ENCODE measurements around the gene GH2.
"Not testable (repeated sequence)": the region's sequence is repeated elsewhere in the genome, so short reads cannot be mapped to it uniquely, and the experiment has no call there.

GH2 gene

DNA sequence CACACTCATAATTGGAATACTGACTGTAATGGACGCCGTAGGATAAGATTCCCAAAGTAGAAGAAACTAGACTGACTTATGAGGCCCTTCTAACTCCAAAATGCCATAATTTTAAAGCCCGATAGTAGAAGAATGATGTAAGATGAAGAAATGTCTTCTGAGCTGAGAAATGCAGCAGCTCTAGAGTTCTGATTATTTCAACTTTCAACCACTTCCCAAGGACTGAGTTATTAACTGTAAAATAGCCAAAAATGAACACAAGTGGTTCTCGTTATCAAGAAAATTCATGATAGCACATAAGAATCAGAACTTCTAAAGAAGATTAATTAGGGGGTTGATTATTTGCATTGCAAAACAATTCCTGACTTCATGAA is 11.5 kb downstream of the GH2 start:
- H3K4me3 Mint-ChIP-seq; H3K4me1 Mint-ChIP-seq (ENCODE audit: low read depth); H3K9me3 Mint-ChIP-seq; H3K36me3 Mint-ChIP-seq (ENCODE audit: low read depth); H3K27ac Mint-ChIP-seq; H3K27me3 Mint-ChIP-seq: not testable (repeated sequence)

DNA sequence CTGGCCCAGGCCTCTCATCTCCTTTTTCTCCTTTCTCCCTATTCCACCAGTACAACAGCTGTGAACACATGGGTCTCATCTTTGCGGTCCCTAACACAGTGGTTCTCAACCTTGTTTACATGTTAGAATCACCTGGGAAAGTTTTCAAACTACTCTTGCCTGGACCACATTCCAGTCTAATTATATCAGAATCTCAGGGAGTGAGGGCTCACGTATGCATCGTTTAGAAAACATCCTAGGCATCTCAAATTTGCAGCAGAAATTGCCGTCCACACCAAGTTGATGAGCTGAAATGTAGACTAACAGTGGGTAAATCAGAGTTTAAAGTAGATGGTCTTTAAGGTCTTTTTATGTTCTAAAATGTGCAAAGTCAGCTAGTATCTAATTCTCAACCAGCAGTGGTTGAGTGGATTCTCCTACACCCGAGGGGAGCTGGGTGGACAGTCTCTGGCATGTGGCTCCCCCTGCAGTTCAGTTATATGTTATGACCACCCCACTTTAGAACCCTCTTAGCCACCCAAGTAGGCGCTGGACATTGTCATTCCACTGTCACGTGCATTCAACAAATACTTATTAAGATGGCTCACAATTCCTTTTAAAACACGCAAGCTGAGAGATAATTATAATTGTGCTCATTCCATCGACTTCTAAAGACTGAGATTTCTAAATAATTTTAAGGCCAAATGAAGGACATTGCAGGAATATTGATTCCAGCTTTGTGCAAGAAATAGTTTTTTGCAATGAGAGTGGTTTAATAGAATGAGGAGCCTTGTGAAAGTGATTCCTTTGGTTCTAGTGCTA is 12.1 kb downstream of the GH2 start:
- H3K36me3 Mint-ChIP-seq (ENCODE audit: low read depth); H3K27me3 Mint-ChIP-seq; H3K27ac Mint-ChIP-seq; H3K4me3 Mint-ChIP-seq; H3K9me3 Mint-ChIP-seq; H3K4me1 Mint-ChIP-seq (ENCODE audit: low read depth): not testable (repeated sequence)

DNA sequence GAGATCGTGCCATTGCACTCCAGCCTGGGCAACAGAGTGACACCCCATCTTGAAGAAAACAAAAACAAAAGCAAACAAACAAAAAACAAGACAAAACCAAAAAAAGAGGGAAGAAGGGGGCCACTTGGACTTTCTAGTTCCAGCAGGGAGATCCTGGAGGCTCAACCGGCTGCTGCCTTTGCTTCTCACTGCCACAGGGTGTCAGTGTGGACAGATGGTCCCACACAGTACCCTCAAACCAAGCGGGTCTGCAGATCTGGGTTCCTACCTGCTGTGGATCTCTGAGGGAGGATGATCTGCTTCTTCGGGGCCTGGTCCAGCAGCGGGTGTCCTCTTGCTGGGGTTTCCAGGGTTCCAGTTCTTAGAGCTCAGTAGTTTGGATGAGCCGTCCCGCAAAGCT is 15.1 kb downstream of the GH2 start:
- H3K27ac Mint-ChIP-seq; H3K4me1 Mint-ChIP-seq (ENCODE audit: low read depth); H3K9me3 Mint-ChIP-seq: not testable (repeated sequence)

DNA sequence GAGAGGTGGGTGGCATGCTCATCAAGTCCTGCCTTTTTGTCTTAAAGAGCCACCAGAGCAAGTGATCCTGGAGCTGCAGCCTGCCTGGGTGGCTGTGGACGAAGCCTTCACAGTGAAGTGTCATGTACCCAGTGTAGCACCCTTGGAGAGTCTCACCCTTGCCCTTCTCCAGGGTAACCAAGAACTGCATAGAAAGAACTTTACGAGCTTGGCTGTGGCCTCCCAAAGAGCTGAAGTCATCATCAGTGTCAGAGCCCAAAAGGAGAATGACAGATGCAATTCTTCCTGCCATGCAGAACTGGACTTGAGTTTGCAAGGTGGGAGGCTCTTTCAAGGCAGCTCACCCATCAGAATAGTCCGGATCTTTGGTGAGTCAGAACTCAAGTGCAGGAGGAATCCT is 22.5 kb downstream of the GH2 start:
- Mint-ChIP-seq H3K4me1 (ENCODE audit: low read depth) (no peaks in the 10 kb centered on the region), H3K9me3 (no peaks in the 10 kb centered on the region), H3K36me3 (ENCODE audit: low read depth) (no peaks in the 10 kb centered on the region), H3K4me3 (no peak overlapping the region), H3K27me3 (peaks cover 3% of the 10 kb centered on the region), H3K27ac (no peak overlapping the region)

More for the DNA sequence above, 15.1 kb downstream of the GH2 start:
- H3K27me3 Mint-ChIP-seq; H3K4me3 Mint-ChIP-seq; H3K36me3 Mint-ChIP-seq (ENCODE audit: low read depth): not testable (repeated sequence)

DNA sequence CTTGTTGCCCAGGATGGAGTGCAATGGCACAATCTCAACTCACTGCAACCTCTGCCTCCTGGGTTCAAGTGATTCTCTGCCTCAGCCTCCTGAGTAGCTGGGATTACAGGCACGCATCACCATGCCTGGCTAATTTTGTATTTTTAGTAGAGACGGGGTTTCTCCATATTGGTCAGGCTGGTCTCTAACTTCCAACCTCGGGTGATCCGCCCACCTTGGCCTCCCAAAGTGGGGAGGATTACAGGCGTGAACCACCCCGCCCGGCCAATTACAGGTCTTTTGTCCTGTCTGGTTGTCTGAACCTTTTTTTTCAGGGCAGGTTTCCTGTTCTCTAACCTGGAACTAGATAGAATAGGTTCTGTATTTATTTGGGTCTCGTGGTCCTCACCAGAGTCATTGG is 25.3 kb downstream of the GH2 start:
- H3K4me3 Mint-ChIP-seq; H3K4me1 Mint-ChIP-seq (ENCODE audit: low read depth); H3K36me3 Mint-ChIP-seq (ENCODE audit: low read depth); H3K27ac Mint-ChIP-seq; H3K9me3 Mint-ChIP-seq; H3K27me3 Mint-ChIP-seq: not testable (repeated sequence)

DNA sequence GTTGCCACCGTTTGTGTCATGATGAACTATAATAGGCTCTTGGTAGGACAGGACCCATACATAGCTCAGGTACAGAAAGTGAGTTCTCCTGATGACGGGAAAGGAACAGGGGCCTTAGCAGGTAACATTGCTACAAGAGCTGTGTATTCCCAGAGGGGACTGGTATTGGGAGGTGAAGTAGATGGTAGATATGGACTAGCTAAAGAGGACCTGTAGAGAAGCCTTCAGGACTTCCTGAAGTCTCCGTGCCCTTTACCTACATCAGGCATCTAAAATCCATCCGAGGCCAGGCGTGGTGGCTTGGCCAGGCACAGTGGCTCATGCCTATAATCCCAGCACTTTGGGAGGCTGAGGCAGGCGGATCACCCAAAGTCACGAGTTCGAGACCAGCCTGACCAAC is 26.6 kb downstream of the GH2 start:
- no peak overlapping the region for H3K4me3 Mint-ChIP-seq
- peaks cover 2% of the 10 kb centered on the region for H3K27me3 Mint-ChIP-seq
- H3K27ac Mint-ChIP-seq, result no peak overlapping the region
- no peaks in the 10 kb centered on the region for H3K9me3 Mint-ChIP-seq
- no peaks in the 10 kb centered on the region for H3K36me3 Mint-ChIP-seq (ENCODE audit: low read depth)
- H3K4me1 Mint-ChIP-seq (ENCODE audit: low read depth), result no peaks in the 10 kb centered on the region

DNA sequence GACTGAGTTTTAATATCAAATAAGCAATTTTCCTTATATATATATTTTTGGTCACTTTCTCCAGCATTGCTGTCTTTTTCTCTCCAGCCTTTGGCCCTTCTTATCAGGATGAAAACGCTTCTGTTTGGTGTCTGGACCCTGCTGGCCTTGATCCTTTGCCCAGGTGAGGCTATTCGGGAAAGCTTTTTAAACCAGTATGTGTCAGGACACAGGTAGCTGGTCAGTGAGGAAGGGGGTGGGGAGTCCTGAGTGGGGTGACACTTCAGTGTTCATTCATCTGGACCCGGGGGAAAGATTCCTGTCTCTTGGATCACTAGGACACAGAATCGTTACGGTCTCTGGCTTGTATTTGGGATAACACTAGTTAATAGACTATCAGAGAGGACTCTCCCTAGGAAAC is 27.0 kb downstream of the GH2 start:
- Mint-ChIP-seq H3K4me3 (no peak overlapping the region), H3K4me1 (ENCODE audit: low read depth) (no peaks in the 10 kb centered on the region), H3K36me3 (ENCODE audit: low read depth) (no peaks in the 10 kb centered on the region), H3K9me3 (no peaks in the 10 kb centered on the region), H3K27ac (no peak overlapping the region), H3K27me3 (no peaks in the 10 kb centered on the region)

DNA sequence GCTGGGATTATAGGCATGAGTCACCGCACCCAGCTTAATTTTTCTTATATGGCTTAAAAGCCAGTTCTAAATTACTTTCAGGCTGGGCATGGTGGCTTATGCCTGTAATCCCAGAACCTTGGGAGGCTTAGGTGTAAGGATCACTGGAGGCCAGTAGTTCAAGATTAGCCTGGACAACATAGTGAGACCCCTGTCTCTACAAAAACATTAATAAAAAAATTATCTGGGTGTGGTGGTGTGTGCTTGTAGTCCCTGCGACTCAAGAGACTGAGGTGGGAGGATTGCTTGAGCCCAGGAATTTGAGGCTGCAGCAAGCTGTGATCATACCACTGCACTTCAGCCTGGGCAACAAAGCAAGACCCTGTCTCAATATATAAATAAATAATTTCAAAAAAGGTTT is 28.5 kb downstream of the GH2 start:
- no peaks in the 10 kb centered on the region for H3K36me3 Mint-ChIP-seq (ENCODE audit: low read depth)
- no peak overlapping the region for H3K27ac Mint-ChIP-seq
- peaks cover under 1% of the 10 kb centered on the region for H3K9me3 Mint-ChIP-seq
- H3K27me3 Mint-ChIP-seq, result no peaks in the 10 kb centered on the region
- no peak overlapping the region for H3K4me3 Mint-ChIP-seq
- peaks cover 9% of the 10 kb centered on the region for H3K4me1 Mint-ChIP-seq (ENCODE audit: low read depth)

DNA sequence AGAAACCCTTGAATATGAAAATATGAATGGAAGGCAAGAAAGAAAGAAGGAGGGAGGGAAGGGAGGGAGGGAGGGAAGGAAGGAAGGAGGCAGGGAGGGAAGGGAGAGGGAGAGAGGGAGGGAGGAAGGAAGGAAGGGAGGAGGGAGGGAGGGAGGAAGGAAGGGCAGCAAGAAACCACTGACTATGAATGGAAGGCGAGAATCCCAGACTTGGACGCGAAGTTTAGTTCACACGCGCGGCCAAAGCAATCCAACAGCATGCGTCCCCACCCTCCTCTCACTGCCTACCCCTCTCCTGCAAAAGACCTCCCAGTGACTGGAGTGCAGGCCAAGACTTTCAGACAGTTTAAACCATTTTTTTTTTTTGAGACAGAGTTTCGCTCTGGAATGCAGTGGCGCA is 31.3 kb downstream of the GH2 start:
- H3K9me3 Mint-ChIP-seq, result peaks cover 7% of the 10 kb centered on the region
- no peaks in the 10 kb centered on the region for H3K36me3 Mint-ChIP-seq (ENCODE audit: low read depth)
- no peak overlapping the region for H3K4me3 Mint-ChIP-seq
- H3K27ac Mint-ChIP-seq, result no peak overlapping the region
- peaks cover 17% of the 10 kb centered on the region for H3K4me1 Mint-ChIP-seq (ENCODE audit: low read depth)
- H3K27me3 Mint-ChIP-seq, result no peaks in the 10 kb centered on the region

DNA sequence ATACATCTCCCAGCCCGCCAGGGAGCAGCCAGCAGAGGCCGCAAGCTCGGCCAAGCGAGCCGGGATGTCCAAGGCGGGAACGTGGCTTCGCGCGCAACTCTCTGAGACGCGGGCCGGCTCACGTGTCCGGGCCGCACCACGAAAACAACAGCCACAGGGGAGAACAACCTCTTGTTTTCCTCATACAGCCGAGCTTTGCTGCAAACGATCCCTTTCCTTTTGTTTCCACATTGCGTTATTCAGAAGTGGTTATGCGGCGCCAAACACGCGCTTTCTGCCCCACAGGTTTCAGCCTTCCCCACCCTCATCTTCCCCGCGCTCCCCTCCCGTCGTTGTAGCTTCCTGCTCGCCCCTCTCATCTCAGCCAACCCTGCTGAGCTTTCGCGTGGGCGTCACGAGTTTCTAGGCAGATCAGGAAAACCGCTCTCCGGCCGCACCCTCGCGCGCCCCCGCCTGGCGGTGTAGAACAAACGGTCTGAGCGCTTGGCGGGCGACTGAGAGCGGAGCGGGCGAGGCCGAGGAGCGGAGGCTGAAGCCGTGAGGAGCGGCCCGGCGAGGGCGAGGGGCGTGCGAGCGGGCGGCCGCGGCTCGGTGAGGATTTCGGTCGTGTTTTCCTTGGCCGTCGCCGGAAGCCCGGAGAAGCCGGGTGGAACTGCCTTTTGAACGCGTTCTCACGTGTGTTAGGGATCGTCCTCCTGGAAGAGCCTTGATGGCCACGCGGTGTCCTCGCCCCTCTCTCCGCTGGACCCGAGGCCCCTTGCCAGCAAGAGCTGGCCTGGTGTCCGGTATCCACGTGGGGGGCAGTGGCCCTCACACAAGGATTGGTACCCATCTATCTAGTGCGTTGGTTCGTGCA is 32.7 kb downstream of the GH2 start:
- Mint-ChIP-seq H3K9me3 (peaks cover 7% of the 10 kb centered on the region), H3K36me3 (ENCODE audit: low read depth) (no peaks in the 10 kb centered on the region), H3K27me3 (no peaks in the 10 kb centered on the region)

DNA sequence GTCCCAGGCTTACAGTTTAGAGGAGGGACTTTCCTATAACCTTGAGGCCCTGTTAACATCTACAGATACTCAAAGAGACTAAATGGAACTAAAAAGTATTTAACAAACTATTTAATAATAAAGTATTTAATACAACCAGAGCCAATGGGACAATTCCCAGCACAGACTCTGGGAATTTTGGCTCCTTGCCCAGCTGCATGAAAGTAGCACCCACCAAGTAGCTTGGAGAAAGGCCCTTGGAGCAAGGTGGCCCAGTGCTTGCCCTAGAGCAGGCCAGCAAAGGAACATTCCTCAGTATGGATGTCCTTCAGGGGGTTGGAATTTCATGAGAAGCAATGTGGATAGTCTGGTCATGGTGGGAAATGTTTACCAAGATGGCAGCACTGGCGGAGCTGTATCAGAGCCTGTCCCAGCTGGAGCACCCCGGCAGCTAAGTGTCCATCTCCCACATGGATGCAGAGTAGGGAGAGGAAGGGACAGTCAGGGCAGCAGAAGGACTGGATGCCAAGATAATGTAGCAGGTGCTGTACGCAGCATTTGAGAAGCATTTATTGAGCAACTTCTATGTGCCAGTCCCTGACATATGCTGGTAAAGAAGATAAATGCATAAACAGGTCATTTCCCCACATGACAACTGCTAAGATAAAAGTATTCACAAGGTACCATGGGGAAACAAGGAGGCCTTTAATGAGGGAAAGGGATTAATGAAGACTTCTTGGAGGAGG is 34.1 kb downstream of the GH2 start:
- peaks cover 26% of the 10 kb centered on the region for H3K4me1 Mint-ChIP-seq (ENCODE audit: low read depth)
- peak overlapping the region; percentile 55 for H3K4me3 Mint-ChIP-seq
- peak overlapping the region; percentile 96 for H3K27ac Mint-ChIP-seq
- no peaks in the 10 kb centered on the region for H3K27me3 Mint-ChIP-seq
- H3K9me3 Mint-ChIP-seq, result peaks cover 7% of the 10 kb centered on the region
- H3K36me3 Mint-ChIP-seq (ENCODE audit: low read depth), result no peaks in the 10 kb centered on the region

More for the DNA sequence above, 32.7 kb downstream of the GH2 start:
- H3K27ac Mint-ChIP-seq, result peak overlapping the region; percentile 96
- peaks cover 20% of the 10 kb centered on the region for H3K4me1 Mint-ChIP-seq (ENCODE audit: low read depth)
- peak overlapping the region; percentile 80 for H3K4me3 Mint-ChIP-seq

DNA sequence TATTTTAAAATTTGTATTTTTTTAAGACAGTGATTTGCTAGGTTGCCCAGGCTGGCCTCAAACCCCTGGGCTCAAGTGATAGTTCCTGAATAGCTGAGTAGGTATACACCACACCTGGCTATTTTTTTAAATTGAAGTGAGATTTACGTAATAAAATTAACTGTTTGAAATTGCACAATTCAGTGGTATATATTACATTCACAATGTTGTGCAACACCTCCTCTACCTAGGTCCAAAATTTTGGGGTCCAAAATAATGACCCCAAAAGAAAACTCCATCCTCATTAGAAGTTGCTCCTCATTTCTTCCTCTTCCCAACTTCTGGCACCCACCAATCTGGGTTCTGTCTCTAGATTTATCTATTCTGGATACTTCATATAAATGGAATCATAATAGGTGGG is 36.2 kb downstream of the GH2 start:
- H3K27me3 Mint-ChIP-seq, result no peaks in the 10 kb centered on the region
- H3K27ac Mint-ChIP-seq, result no peak overlapping the region
- peaks cover 6% of the 10 kb centered on the region for H3K36me3 Mint-ChIP-seq (ENCODE audit: low read depth)
- H3K9me3 Mint-ChIP-seq, result peaks cover 7% of the 10 kb centered on the region
- H3K4me1 Mint-ChIP-seq (ENCODE audit: low read depth), result peaks cover 38% of the 10 kb centered on the region
- H3K4me3 Mint-ChIP-seq, result no peak overlapping the region

DNA sequence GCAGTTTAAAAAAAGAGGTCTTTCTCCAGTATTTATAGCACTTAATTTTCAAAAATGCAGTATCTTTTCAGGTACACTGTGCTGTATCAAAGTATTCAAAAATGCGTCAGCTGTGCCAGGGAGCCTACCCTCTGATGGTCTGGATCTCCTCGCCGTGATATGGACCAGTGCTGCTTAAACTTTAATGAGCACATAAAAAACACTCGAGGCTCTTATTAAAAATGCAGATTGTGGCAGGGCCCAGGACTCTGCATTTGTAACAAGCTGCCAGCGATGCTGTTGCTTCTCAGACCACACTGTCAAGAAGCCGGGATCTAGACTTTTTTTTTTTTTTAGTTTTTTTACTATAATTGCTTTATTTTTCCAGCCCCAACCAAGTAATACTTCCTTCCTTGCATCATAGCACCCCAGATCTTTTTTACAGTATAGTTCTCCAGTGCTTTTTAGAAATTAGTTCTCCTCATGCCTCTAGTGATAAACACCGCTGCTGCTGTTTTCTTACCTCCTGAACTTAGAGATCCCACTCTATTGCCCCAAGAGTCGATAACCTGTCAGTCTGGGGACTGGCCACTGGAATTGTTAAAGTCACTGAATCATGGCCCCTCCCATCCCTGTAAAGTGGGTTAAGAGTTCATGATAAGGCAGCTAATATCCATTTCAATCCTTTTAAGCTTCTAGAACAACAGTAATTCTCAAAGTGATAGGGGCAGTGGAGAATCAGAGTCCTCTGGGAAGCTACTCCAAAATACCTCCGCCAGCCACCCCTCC is 37.6 kb downstream of the GH2 start:
- Mint-ChIP-seq H3K4me3 (peak overlapping the region; percentile 95), H3K4me1 (ENCODE audit: low read depth) (peaks cover 46% of the 10 kb centered on the region), H3K36me3 (ENCODE audit: low read depth) (peaks cover 8% of the 10 kb centered on the region), H3K27ac (peak overlapping the region; percentile 90), H3K27me3 (no peaks in the 10 kb centered on the region), H3K9me3 (peaks cover 7% of the 10 kb centered on the region)

DNA sequence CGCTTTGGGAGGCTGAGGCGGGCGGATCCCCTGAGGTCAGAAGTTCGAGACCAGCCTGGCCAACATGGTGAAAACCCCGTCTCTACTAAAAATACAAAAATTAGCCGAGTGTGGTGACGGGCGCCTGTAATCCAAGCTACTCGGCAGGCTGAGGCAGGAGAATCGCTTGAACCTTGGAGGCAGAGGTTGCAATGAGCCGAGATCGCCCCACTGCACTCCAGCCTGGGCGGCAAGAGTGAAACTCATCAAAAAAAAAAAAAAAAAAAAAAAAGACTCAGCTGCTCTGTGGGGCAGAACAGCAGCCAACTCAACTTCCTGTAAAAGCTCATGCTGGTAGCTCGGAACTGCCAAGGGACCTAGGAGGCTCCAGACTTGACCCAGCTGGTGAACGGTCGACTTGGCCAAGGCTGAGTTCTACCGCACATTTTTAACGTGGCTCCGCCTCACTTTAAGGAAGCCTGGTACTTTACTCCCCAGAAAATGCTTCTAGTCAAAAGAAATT is 38.3 kb downstream of the GH2 start:
- not testable (repeated sequence) for H3K9me3 Mint-ChIP-seq; H3K36me3 Mint-ChIP-seq (ENCODE audit: low read depth); H3K27me3 Mint-ChIP-seq
- Mint-ChIP-seq H3K27ac (peak overlapping the region; percentile 90), H3K4me3 (peak overlapping the region; percentile 95), H3K4me1 (ENCODE audit: low read depth) (peaks cover 45% of the 10 kb centered on the region)
